Activated CD8-positive, alpha-beta memory T cell treated with anti-CD3 and anti-CD28 coated beads, Interleukin-2, amount 50 U/mL, for 24 hours (primary cell): ENCODE measurements around the gene TXNDC8.
"Not testable (repeated sequence)": the region's sequence is repeated elsewhere in the genome, so short reads cannot be mapped to it uniquely, and the experiment has no call there.

Source experiments
- DNase-seq: peaks from one replicate; pipeline ENCODE4 v3.0.0-alpha.2; 2020; ENCODE audit errors: extremely low read depth

The TXNDC8 gene

GRCh38 chr9:110337727-110338126 lies at the start of gene TXNDC8:
TXNDC8 (minus strand) TSS chr9:110337863.
- DNase-seq: no peak

- no peak for DNase-seq
Observed at GRCh38 chr9:110383491-110383890, 45.8 kb upstream of the TXNDC8 start.

- no peak for DNase-seq
Observed at GRCh38 chr9:110382731-110383130, 45.1 kb upstream of the TXNDC8 start.

GRCh38 chr9:110371411-110372007 lies 33.8 kb upstream of the TXNDC8 start:
- no peak for DNase-seq

GRCh38 chr9:110370315-110370714 lies 32.7 kb upstream of the TXNDC8 start:
- DNase-seq: no peak

- DNase-seq: no peak
Observed at GRCh38 chr9:110364451-110364850, 26.8 kb upstream of the TXNDC8 start.

- not testable (repeated sequence) for DNase-seq
Observed at GRCh38 chr9:110358992-110359391, 21.3 kb upstream of the TXNDC8 start.

GRCh38 chr9:110357505-110357904 lies 19.8 kb upstream of the TXNDC8 start:
- DNase-seq: no peak

- no peak for DNase-seq
Observed at GRCh38 chr9:110356639-110357395, 19.2 kb upstream of the TXNDC8 start.

GRCh38 chr9:110355911-110356310 lies 18.2 kb upstream of the TXNDC8 start:
- no peak for DNase-seq

- no peak for DNase-seq
Observed at GRCh38 chr9:110351009-110351467, 13.4 kb upstream of the TXNDC8 start.

- no peak for DNase-seq
Observed at GRCh38 chr9:110346325-110346724, 8.7 kb upstream of the TXNDC8 start.

- no peak for DNase-seq
Observed at GRCh38 chr9:110344821-110345220, 7.2 kb upstream of the TXNDC8 start.

- no peak for DNase-seq
Observed at GRCh38 chr9:110343551-110343950, 5.9 kb upstream of the TXNDC8 start.

- DNase-seq: no peak
Observed at GRCh38 chr9:110340306-110340705, 2.6 kb upstream of the TXNDC8 start.

GRCh38 chr9:110338143-110338542 lies 480 bp upstream of the TXNDC8 start:
- no peak for DNase-seq

- DNase-seq: no peak
Observed at GRCh38 chr9:110336363-110336762, 1.3 kb downstream of the TXNDC8 start.

- DNase-seq: no peak
Observed at GRCh38 chr9:110334871-110335270, 2.8 kb downstream of the TXNDC8 start.

- no peak for DNase-seq
Observed at GRCh38 chr9:110334183-110334582, 3.5 kb downstream of the TXNDC8 start.

GRCh38 chr9:110332766-110333165 lies 4.9 kb downstream of the TXNDC8 start:
- no peak for DNase-seq

- DNase-seq: no peak
Observed at GRCh38 chr9:110330484-110331105, 7.1 kb downstream of the TXNDC8 start.

- no peak for DNase-seq
Observed at GRCh38 chr9:110329639-110330230, 7.9 kb downstream of the TXNDC8 start.

- no peak for DNase-seq
Observed at GRCh38 chr9:110328763-110329162, 8.9 kb downstream of the TXNDC8 start.
